ENCODE data around the gene EXOC4. TPM values are rescaled to one million over a fixed set of nuclear protein-coding genes. Genes with fewer than 3 reads are reported as not detected.

EXOC4 gene
- total RNA-seq, 4 donors from 2014 or later: 59.2 to 88.7 (median 71.6) TPM

DNA sequence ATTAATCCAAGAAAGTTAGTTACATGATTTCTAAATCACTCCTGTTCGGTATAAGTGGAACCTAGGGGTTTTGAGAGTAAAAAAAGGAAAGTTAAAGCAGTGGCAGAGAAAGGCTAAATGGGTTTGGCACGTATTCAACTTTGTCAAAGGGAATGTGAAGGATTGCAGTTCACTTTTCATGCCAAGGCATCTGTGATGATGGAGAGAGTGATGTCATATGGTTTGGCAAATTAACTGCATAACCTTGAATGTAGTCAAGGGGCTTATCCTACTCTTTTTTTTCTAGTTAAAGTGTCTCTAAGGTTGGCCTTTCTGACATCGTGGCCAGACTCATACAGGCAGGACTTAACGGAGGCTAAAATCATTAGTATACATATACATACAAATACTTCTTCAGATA, 277.8 kb downstream of the EXOC4 start:
- TF ChIP-seq, protein P1, sequence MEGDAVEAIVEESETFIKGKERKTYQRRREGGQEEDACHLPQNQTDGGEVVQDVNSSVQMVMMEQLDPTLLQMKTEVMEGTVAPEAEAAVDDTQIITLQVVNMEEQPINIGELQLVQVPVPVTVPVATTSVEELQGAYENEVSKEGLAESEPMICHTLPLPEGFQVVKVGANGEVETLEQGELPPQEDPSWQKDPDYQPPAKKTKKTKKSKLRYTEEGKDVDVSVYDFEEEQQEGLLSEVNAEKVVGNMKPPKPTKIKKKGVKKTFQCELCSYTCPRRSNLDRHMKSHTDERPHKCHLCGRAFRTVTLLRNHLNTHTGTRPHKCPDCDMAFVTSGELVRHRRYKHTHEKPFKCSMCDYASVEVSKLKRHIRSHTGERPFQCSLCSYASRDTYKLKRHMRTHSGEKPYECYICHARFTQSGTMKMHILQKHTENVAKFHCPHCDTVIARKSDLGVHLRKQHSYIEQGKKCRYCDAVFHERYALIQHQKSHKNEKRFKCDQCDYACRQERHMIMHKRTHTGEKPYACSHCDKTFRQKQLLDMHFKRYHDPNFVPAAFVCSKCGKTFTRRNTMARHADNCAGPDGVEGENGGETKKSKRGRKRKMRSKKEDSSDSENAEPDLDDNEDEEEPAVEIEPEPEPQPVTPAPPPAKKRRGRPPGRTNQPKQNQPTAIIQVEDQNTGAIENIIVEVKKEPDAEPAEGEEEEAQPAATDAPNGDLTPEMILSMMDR (IDR thresholded peaks at IDR 0.05): no peak
- DNase-seq (ENCODE audit: low spot score): no peak

DNA sequence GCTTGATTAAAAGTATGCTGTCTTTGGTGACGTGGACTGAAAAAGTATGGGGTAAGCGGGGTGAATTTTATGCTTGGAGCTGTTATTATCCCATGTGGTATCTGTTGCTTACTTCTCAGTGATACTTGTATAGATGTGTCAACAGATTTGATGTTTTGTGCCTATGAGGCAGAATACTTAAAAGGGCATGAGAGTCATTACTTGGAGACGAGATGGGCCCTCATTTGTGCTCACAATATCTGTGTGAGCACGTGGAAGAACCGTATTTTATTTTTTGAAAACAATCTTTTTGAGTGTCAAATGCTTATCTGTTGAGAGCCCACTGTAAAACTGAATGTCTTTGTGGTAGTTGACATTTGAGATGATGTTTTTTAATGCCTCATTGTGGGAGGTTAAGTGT, 281.9 kb downstream of the EXOC4 start:
- DNase-seq (ENCODE audit: low spot score) (no peak), ATAC-seq (ENCODE audit: low FRiP score) (no peak)
- TF ChIP-seq, protein P1 (IDR thresholded peaks at IDR 0.05): no peak

More for the DNA sequence above, 277.8 kb downstream of the EXOC4 start:
- no peak for ATAC-seq (ENCODE audit: low FRiP score)

DNA sequence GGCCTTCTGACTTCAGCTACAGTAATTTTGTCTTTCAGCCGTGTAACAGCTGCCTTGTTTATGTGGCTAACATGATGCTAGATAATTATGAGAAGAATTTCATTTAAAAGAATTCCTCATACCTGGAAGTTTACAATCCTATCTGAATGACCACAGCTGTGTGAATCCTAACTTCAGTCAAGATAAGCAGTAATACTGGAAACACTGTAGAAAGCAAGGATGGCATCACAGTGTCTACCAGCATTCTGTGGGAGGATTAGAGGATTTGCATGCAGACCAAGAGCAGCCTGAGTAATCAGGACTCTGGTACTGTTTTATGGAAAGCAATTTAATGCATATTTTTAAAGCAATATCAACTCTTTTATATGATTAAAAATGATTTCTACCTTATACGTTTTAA, 282.4 kb downstream of the EXOC4 start:
- ATAC-seq (ENCODE audit: low FRiP score) (no peak), DNase-seq (ENCODE audit: low spot score) (no peak)
- TF ChIP-seq, protein P1 (IDR thresholded peaks at IDR 0.05): no peak

DNA sequence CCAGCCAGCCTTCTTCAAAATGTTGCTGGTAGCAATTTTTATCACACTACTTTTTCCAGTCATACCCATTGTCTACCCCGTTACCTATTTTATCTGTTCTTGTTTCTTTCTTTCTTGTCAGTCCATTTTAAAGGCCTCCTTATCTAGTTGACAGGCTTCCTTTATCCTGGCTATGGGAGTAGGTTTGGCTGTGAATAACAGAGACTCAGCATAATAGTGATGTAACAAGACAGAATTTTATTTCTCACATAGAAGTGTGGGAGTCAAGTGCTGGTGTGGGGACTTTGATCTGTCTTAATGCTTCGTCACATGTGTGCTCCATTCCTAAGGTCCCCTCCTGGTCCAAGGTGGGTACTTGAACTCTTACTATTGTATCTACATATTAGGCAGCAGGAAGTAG, 283.6 kb downstream of the EXOC4 start:
- ATAC-seq (ENCODE audit: low FRiP score) (no peak), DNase-seq (ENCODE audit: low spot score) (no peak)
- TF ChIP-seq, protein P1 (IDR thresholded peaks at IDR 0.05): no peak

DNA sequence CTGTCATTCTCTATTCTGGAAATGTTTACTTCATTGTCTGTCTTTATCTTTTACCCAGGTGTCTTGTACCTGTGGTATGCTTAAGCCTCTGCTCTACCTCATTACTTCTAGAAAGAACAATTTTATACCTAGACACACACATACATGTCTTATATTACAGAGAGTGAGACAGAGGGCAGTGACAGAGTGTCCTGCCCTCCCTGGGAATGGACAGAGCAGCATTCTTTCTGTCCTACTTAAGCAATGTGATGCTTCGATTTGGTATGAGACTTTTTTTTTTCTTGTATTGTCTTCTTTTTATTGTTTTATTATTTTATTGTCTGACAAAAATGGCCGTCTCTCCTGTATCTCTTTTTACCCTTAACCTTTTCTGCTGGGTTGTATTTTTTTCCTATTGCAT, 286.1 kb downstream of the EXOC4 start:
- DNase-seq (ENCODE audit: low spot score): no peak
- no peak for ATAC-seq (ENCODE audit: low FRiP score)
- TF ChIP-seq, protein P1 (IDR thresholded peaks at IDR 0.05): no peak

DNA sequence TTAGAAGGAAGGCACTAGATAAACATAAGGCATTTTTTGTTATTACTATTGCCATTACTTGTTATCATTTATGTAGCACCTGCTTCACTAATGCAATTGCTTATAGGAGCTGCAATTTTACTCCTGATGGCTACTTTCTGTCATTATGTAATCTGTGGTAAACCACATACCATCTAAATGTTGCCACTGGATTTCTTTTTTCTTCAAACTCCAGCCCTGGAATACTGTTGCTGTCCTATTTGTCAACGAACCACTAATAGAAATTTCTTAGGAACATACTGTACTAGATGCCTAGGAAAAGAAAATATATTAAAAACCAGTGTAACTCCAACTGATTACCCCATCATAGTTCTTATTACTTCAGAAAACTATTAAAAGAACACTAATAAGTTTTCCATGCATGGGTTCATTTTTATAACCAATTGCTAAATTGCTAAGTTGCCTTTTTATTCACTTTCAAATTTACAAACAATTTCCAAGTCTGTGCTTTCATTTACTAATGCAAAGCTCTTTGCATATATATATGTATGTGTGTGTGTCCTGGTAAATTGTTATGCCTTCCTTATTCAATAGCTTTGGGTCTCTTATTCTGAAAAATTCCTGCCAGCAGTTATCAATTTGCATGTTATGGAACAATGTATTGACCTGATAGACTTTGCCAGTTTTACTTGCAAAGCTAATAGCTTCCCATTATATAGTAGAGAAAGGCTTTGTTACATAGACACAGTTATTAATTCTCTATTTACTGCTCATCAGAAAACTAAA, 287.4 kb downstream of the EXOC4 start:
- no peak for ATAC-seq (ENCODE audit: low FRiP score)
- DNase-seq (ENCODE audit: low spot score): no peak
- TF ChIP-seq, protein P1 (IDR thresholded peaks at IDR 0.05): no peak

DNA sequence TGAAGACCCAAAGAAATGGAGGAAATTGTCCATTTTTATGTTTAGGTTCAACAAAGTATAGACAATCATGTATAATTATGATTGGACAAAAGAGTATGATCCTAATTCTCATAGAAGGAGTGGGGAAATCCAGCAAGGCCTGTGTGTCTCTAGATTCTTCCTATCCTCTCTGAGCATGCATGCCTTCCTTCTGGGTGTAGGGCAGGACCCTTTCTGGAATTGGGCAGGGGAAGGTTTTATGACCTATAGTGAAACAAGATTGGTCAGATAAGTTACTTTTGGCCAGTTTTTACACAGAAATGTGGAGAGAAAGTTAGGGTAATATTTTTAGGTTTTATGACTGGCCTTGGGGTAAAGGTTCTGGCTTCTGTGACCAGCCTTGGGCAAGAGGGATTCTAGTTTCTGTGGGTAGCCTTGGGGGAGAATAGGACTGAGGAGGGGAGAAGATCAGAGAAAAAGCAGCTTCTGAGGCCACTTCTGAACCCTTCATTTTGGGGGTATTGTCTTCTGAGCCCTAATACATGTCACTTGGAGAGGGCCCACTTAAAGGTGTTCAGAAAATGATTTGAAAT, 289.4 kb downstream of the EXOC4 start:
- TF ChIP-seq, protein P1 (IDR thresholded peaks at IDR 0.05): no peak
- ATAC-seq (ENCODE audit: low FRiP score) (no peak), DNase-seq (ENCODE audit: low spot score) (no peak)

Data from omental fat pad (tissue), 4 donors.